KMS-11 (cell line): ENCODE measurements around the gene B4GALNT3.

Experiments used
- H2AFZ ChIP-seq: fragments of 200-600 bp; sonication (generic); 2 replicates; pipeline ENCODE4 v1.6.1; 2016; ENCODE audit warnings: antibody characterized with exemption, mixed run types, low read depth
- H3K27ac ChIP-seq: fragments of 200-600 bp; sonication (generic); 2 replicates; pipeline ENCODE4 v1.6.1; 2016; ENCODE audit warnings: mild to moderate bottlenecking, mixed run types
- H3K27me3 ChIP-seq: fragments of 200-600 bp; sonication (generic); 2 replicates; pipeline ENCODE4 v1.6.1; 2017; ENCODE audit warnings: mild to moderate bottlenecking, low read depth, mixed run types, moderate library complexity; ENCODE audit not compliant: insufficient read depth
- H3K36me3 ChIP-seq: fragments of 200-600 bp; sonication (generic); 2 replicates; pipeline ENCODE4 v1.6.1; 2017; ENCODE audit warnings: mild to moderate bottlenecking, mixed run types; ENCODE audit not compliant: insufficient read depth
- H3K4me1 ChIP-seq: fragments of 200-600 bp; sonication (generic); 2 replicates; pipeline ENCODE4 v1.6.1; 2016; ENCODE audit warnings: mild to moderate bottlenecking, low read depth, mixed run types; ENCODE audit not compliant: poor library complexity, severe bottlenecking
- H3K4me2 ChIP-seq: fragments of 200-600 bp; sonication (generic); 2 replicates; pipeline ENCODE4 v1.7.0; 2016; ENCODE audit warnings: mild to moderate bottlenecking, mixed run types
- H3K4me3 ChIP-seq: fragments of 200-600 bp; sonication (generic); IDR thresholded peaks from 2 replicates; pipeline ENCODE4 v1.6.1; 2017; ENCODE audit warnings: low read depth, low read length, mixed read lengths; ENCODE audit not compliant: insufficient read depth
- H3K79me2 ChIP-seq: fragments of 200-600 bp; sonication (generic); 2 replicates; pipeline ENCODE4 v1.6.1; 2016; ENCODE audit warnings: low read depth, mixed run types; ENCODE audit not compliant: insufficient read depth
- H3K9ac ChIP-seq: fragments of 200-600 bp; sonication (generic); 2 replicates; pipeline ENCODE4 v1.6.1; 2016; ENCODE audit warnings: mild to moderate bottlenecking, mixed run types
- H4K20me1 ChIP-seq: fragments of 200-600 bp; sonication (generic); 2 replicates; pipeline ENCODE4 v1.6.1; 2016; ENCODE audit warnings: mild to moderate bottlenecking, mixed run types; ENCODE audit not compliant: insufficient read depth
- CTCF ChIP-seq: fragments of 200-600 bp; sonication (generic); conservative IDR thresholded peaks from 2 replicates; pipeline ENCODE4 v1.6.1; 2017; ENCODE audit warnings: low read depth, mild to moderate bottlenecking, antibody characterized with exemption, low read length, moderate library complexity, mixed read lengths

The B4GALNT3 gene

GRCh38 chr12:612293-612692, 152.6 kb downstream of the B4GALNT3 start:
- Histone ChIP-seq H3K27ac (no peak overlapping the region), H2AFZ (no peak overlapping the region), H3K9ac (no peak overlapping the region), H3K79me2 (no peaks in the 10 kb centered on the region), H3K4me2 (no peak overlapping the region), H3K4me3 (no peak overlapping the region), H3K4me1 (no peaks in the 10 kb centered on the region), H4K20me1 (no peaks in the 10 kb centered on the region), H3K27me3 (no peaks in the 10 kb centered on the region; the same call in 1 of the 2 replicates), H3K36me3 (no peaks in the 10 kb centered on the region)
- TF ChIP-seq CTCF: no peak

GRCh38 chr12:612886-613285, 153.1 kb downstream of the B4GALNT3 start:
- Histone ChIP-seq H3K9ac (no peak overlapping the region), H3K27me3 (no peaks in the 10 kb centered on the region; the same call in 1 of the 2 replicates), H2AFZ (no peak overlapping the region), H3K79me2 (no peaks in the 10 kb centered on the region), H3K4me2 (no peak overlapping the region), H3K4me1 (no peaks in the 10 kb centered on the region), H3K27ac (no peak overlapping the region), H4K20me1 (no peaks in the 10 kb centered on the region), H3K36me3 (no peaks in the 10 kb centered on the region), H3K4me3 (no peak overlapping the region)
- TF ChIP-seq CTCF: no peak
